ENCODE results near the gene C3orf22.
"Not testable (repeated sequence)": the region's sequence is repeated elsewhere in the genome, so short reads cannot be mapped to it uniquely, and the experiment has no call there.

Gene C3orf22

DNA sequence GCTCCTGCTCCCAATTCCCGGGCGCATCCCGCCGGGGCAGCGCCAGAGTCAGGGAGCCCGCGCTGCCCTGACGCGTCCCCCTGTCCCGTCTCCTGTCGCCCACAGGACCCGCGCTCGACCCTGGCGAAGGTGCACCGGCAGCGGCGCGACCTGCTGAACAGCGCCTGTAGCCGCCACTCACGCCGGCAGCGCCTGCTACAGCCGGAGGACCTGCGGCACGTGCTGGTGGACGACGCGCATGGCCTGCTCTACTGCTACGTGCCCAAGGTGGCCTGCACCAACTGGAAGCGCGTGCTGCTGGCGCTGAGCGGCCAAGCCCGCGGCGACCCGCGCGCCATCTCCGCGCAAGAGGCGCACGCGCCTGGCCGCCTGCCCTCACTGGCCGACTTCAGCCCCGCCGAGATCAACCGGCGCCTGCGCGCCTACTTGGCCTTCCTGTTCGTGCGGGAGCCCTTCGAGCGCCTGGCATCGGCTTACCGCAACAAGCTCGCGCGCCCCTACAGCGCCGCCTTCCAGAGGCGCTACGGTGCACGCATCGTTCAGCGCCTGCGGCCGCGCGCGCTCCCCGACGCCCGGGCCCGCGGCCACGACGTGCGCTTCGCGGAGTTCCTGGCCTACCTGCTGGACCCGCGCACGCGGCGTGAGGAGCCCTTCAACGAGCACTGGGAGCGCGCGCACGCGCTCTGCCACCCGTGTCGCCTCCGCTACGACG is 16.9 kb downstream of the C3orf22 start:
- Histone ChIP-seq H3K9me3 (ENCODE audit: insufficient read depth, low read depth, low read length) (no peaks in the 10 kb centered on the region), H3K27me3 (ENCODE audit: insufficient read depth, low read length) (no peaks in the 10 kb centered on the region), H3K4me1 (ENCODE audit: insufficient read depth, low read length) (no peaks in the 10 kb centered on the region), H3K9ac (ENCODE audit: low read depth, low read length) (no peak overlapping the region), H3K4me3 (ENCODE audit: low read length) (no peak overlapping the region), H3K36me3 (ENCODE audit: insufficient read depth, low read length) (no peaks in the 10 kb centered on the region), H3K27ac (ENCODE audit: low read depth, low read length) (no peak overlapping the region)
- WGBS: 97% methylated on average over 101 of the region's 101 CpGs

DNA sequence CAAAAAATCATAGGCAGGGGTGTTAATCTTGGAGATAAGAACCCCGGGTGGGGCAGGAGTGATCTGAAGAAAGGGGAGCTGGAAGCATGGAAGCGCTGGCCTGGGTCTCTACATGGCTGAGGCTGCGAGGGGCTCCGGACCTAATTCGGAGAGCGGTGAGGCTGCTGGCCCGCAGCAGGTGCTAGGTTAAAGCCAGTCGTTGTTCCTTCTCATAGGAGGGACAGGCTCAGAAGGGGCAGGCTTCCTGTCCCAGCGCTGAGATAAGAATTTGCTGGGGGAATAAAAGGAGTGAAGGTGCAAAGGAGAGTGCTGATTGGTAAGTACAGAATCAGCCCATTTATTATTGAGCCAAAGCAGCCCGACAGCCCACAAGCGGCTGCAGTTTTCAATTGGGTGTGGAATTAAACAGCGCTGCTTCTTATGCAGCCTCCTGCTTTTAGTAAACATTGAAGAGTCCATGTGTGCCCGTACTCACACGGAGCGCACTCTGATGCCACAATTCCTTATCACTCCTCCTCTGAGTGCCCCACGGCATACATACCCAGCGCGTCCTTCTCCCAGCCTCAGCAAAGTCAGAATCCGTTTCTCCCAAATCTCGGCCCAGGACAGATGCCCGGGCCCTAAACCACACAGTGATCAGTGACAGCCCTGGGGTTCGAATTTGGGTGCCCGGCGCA is 17.6 kb downstream of the C3orf22 start:
- no peaks in the 10 kb centered on the region for H3K27me3 ChIP-seq (ENCODE audit: insufficient read depth, low read length)
- no peak overlapping the region for H3K27ac ChIP-seq (ENCODE audit: low read depth, low read length)
- 86% methylated on average over 24 of the region's 24 CpGs for WGBS
- no peak overlapping the region for H3K4me3 ChIP-seq (ENCODE audit: low read length)
- no peaks in the 10 kb centered on the region for H3K4me1 ChIP-seq (ENCODE audit: insufficient read depth, low read length)
- no peaks in the 10 kb centered on the region for H3K9me3 ChIP-seq (ENCODE audit: insufficient read depth, low read depth, low read length)
- no peaks in the 10 kb centered on the region for H3K36me3 ChIP-seq (ENCODE audit: insufficient read depth, low read length)
- H3K9ac ChIP-seq (ENCODE audit: low read depth, low read length): no peak overlapping the region

DNA sequence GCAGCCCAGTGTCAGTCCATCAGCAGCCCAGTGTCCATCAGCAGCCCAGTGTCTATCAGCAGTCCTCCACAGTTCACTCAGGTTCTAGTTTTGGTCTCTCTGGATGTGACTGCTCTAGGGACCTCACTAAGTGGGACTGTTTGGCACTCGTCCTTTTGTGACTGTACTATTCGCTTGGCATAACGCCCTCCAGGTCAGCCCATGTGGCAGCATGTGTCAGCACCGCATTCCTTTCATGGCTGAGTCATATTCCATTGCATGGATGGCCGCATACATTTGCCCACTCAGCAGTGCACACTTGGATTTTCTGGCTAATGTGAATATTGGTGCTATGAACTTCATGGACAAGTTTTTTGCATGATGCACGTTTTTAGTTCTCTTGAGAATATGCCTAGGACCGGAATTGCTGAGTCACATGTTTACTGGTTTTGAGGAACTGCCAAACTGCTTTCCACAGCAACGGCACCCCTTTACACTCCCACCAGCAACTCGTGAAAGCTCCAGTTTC is 18.3 kb downstream of the C3orf22 start:
- no peaks in the 10 kb centered on the region for H3K9me3 ChIP-seq (ENCODE audit: insufficient read depth, low read depth, low read length)
- no peak overlapping the region for H3K9ac ChIP-seq (ENCODE audit: low read depth, low read length)
- H3K27me3 ChIP-seq (ENCODE audit: insufficient read depth, low read length): no peaks in the 10 kb centered on the region
- 83% methylated on average over 9 of the region's 9 CpGs for WGBS
- H3K4me3 ChIP-seq (ENCODE audit: low read length): no peak overlapping the region
- H3K36me3 ChIP-seq (ENCODE audit: insufficient read depth, low read length): no peaks in the 10 kb centered on the region
- H3K4me1 ChIP-seq (ENCODE audit: insufficient read depth, low read length): no peaks in the 10 kb centered on the region
- no peak overlapping the region for H3K27ac ChIP-seq (ENCODE audit: low read depth, low read length)

GRCh38 chr3:126539558-126540250 is 19.0 kb downstream of the C3orf22 start:
- WGBS: 96% methylated on average over 10 of the region's 10 CpGs
- Histone ChIP-seq H3K36me3 (ENCODE audit: insufficient read depth, low read length) (no peaks in the 10 kb centered on the region), H3K9ac (ENCODE audit: low read depth, low read length) (no peak overlapping the region), H3K4me3 (ENCODE audit: low read length) (no peak overlapping the region), H3K9me3 (ENCODE audit: insufficient read depth, low read depth, low read length) (no peaks in the 10 kb centered on the region), H3K27me3 (ENCODE audit: insufficient read depth, low read length) (no peaks in the 10 kb centered on the region), H3K27ac (ENCODE audit: low read depth, low read length) (no peak overlapping the region), H3K4me1 (ENCODE audit: insufficient read depth, low read length) (no peaks in the 10 kb centered on the region)

- WGBS: 82% methylated on average over 5 of the region's 5 CpGs
- no peak overlapping the region for H3K4me3 ChIP-seq (ENCODE audit: low read length)
- H3K9me3 ChIP-seq (ENCODE audit: insufficient read depth, low read depth, low read length): no peaks in the 10 kb centered on the region
- no peak overlapping the region for H3K27ac ChIP-seq (ENCODE audit: low read depth, low read length)
- no peak overlapping the region for H3K9ac ChIP-seq (ENCODE audit: low read depth, low read length)
- no peaks in the 10 kb centered on the region for H3K27me3 ChIP-seq (ENCODE audit: insufficient read depth, low read length)
- H3K36me3 ChIP-seq (ENCODE audit: insufficient read depth, low read length): no peaks in the 10 kb centered on the region
- H3K4me1 ChIP-seq (ENCODE audit: insufficient read depth, low read length): no peaks in the 10 kb centered on the region
These were observed 19.8 kb downstream of the C3orf22 start for GRCh38 chr3:126538966-126539365.

DNA sequence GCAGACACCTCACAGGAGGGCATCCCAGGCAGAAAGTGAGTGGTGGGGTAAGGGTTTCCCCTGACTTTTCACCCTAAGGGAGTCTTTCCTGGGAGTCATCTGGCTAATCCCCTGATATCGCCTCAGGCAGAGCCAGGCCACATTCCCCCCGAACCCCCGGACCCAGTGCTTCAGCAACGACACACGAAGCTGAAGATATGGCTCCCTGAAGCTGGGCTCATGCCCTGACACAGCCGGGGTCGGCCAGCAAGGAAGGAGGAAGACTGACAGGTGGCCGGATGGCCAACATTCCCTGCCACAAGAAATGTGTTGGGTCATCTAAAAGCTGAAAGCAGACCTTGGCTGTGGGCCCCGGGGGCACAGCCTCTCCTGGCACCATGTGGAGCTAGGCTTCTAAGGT is 20.4 kb downstream of the C3orf22 start:
- H3K4me3 ChIP-seq (ENCODE audit: low read length): no peak overlapping the region
- H3K4me1 ChIP-seq (ENCODE audit: insufficient read depth, low read length): no peaks in the 10 kb centered on the region
- no peaks in the 10 kb centered on the region for H3K9me3 ChIP-seq (ENCODE audit: insufficient read depth, low read depth, low read length)
- WGBS: 89% methylated on average over 9 of the region's 9 CpGs
- no peak overlapping the region for H3K9ac ChIP-seq (ENCODE audit: low read depth, low read length)
- no peak overlapping the region for H3K27ac ChIP-seq (ENCODE audit: low read depth, low read length)
- no peaks in the 10 kb centered on the region for H3K27me3 ChIP-seq (ENCODE audit: insufficient read depth, low read length)
- H3K36me3 ChIP-seq (ENCODE audit: insufficient read depth, low read length): no peaks in the 10 kb centered on the region

- H3K27me3 ChIP-seq (ENCODE audit: insufficient read depth, low read length): no peaks in the 10 kb centered on the region
- H3K4me1 ChIP-seq (ENCODE audit: insufficient read depth, low read length): no peaks in the 10 kb centered on the region
- no peak overlapping the region for H3K9ac ChIP-seq (ENCODE audit: low read depth, low read length)
- 93% methylated on average over 10 of the region's 10 CpGs for WGBS
- no peak overlapping the region for H3K4me3 ChIP-seq (ENCODE audit: low read length)
- H3K9me3 ChIP-seq (ENCODE audit: insufficient read depth, low read depth, low read length): no peaks in the 10 kb centered on the region
- H3K36me3 ChIP-seq (ENCODE audit: insufficient read depth, low read length): no peaks in the 10 kb centered on the region
- H3K27ac ChIP-seq (ENCODE audit: low read depth, low read length): no peak overlapping the region
These were observed 20.9 kb downstream of the C3orf22 start for GRCh38 chr3:126537730-126538281.

DNA sequence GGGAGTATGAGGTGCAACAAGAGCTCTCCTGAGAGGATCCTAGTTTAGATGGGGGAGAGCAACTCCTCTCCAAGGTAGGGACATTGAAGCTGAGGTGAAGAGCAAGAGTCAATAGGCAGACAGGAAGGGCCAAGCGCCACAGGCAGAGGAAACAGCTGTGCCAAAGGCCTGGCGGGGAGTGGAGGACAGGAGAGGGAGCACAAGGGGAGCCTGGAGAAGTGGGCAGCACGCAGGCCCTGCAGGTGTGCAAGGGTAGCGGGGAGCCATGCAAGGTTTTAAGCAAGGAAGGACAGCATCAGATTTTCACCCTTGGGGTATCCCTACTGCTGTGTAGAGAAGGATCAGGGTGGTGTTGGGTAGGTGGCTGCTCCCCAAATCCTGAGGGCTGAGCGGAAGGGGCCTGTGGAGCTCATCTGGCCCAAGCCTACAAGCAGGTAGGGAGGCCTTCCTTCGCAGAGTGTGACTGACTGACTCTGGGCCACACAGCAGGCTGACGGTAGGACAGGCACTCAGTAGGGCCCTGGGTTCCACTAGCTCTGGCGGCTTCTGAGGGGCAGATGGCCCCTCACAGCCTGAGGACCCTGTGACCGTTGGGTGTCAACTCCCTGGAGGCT is 21.5 kb downstream of the C3orf22 start:
- Histone ChIP-seq H3K9me3 (ENCODE audit: insufficient read depth, low read depth, low read length) (no peaks in the 10 kb centered on the region), H3K27ac (ENCODE audit: low read depth, low read length) (no peak overlapping the region), H3K4me1 (ENCODE audit: insufficient read depth, low read length) (no peaks in the 10 kb centered on the region), H3K4me3 (ENCODE audit: low read length) (no peak overlapping the region), H3K9ac (ENCODE audit: low read depth, low read length) (no peak overlapping the region), H3K36me3 (ENCODE audit: insufficient read depth, low read length) (no peaks in the 10 kb centered on the region), H3K27me3 (ENCODE audit: insufficient read depth, low read length) (no peaks in the 10 kb centered on the region)
- 86% methylated on average over 9 of the region's 9 CpGs for WGBS

DNA sequence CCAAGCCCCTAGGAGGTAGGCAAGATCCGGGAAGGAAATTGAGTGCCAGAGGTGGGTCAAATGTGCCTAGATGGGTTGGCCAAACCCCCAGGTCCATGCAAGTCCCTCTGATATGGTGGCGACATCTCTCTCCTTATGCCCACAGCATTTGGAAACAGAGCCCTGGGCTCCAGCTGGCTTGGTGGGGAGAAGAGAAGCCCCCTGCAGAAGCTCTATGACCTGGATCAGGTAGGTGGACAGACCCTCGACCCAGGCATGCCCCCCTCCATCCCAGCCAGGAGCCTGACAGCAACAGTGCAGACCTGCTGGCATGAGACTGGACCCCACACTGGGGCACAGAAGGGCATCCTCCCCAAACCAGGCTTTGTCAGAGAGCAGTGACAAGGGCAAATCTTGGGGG is 22.6 kb downstream of the C3orf22 start:
- Histone ChIP-seq H3K36me3 (ENCODE audit: insufficient read depth, low read length) (no peaks in the 10 kb centered on the region), H3K27ac (ENCODE audit: low read depth, low read length) (no peak overlapping the region), H3K4me3 (ENCODE audit: low read length) (no peak overlapping the region), H3K27me3 (ENCODE audit: insufficient read depth, low read length) (no peaks in the 10 kb centered on the region), H3K9ac (ENCODE audit: low read depth, low read length) (no peak overlapping the region), H3K9me3 (ENCODE audit: insufficient read depth, low read depth, low read length) (no peaks in the 10 kb centered on the region), H3K4me1 (ENCODE audit: insufficient read depth, low read length) (no peaks in the 10 kb centered on the region)
- WGBS: 84% methylated on average over 3 of the region's 3 CpGs

DNA sequence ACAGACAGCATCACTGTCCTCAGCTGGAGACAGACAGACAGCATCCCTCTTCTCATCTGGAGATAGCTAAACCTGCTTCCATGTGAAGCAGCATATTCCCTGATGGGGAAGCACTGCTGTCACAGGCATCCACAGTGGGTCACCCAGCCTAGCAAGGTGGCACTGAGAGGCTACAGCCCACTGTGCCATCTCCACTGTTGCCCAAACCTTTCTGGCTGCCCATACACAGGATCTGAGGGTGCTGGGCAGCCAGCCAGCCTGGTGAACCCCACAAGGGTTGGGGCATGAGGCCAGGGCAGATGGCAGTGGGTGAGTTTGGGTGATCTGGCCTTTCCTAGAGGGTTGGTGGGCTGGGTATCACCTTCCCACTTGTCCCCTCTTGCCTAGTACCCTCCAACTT is 23.1 kb downstream of the C3orf22 start:
- Histone ChIP-seq H3K4me1 (ENCODE audit: insufficient read depth, low read length) (no peaks in the 10 kb centered on the region), H3K27me3 (ENCODE audit: insufficient read depth, low read length) (no peaks in the 10 kb centered on the region), H3K27ac (ENCODE audit: low read depth, low read length) (no peak overlapping the region), H3K4me3 (ENCODE audit: low read length) (no peak overlapping the region), H3K9me3 (ENCODE audit: insufficient read depth, low read depth, low read length) (no peaks in the 10 kb centered on the region), H3K9ac (ENCODE audit: low read depth, low read length) (no peak overlapping the region), H3K36me3 (ENCODE audit: insufficient read depth, low read length) (no peaks in the 10 kb centered on the region)

GRCh38 chr3:126534716-126535115 is 24.0 kb downstream of the C3orf22 start:
- not testable (repeated sequence) for H3K27me3 ChIP-seq (ENCODE audit: insufficient read depth, low read length); H3K9ac ChIP-seq (ENCODE audit: low read depth, low read length); H3K4me1 ChIP-seq (ENCODE audit: insufficient read depth, low read length); H3K4me3 ChIP-seq (ENCODE audit: low read length); H3K27ac ChIP-seq (ENCODE audit: low read depth, low read length); H3K36me3 ChIP-seq (ENCODE audit: insufficient read depth, low read length); H3K9me3 ChIP-seq (ENCODE audit: insufficient read depth, low read depth, low read length)
- WGBS: 88% methylated on average over 7 of the region's 7 CpGs

Measured in HUES64 (cell line).